ENCODE measurements around the gene PARP12.

DNA sequence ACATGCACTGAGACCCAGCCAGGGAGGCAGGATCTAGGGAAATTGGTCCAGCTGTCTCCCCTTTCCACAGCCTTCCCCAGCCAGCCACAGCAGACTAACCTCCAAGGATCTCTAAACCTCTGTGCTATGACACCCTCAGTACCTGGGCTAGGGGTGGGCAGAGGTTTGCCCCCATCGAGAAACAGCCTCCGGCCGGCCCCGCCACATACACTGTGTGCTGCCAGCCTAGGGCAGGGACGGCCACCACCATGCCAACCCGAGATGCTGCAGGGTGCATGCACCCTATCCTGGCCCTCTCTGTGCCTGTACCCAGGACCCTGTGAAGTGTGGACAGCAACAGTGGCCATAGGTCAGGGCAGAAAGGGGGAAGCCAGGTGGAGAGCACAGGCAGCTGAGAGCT is 58.1 kb downstream of the PARP12 start:
- no peak for TF ChIP-seq EZH2 (IDR thresholded peaks at IDR 0.05; ENCODE audit: insufficient read depth, poor library complexity, severe bottlenecking)
- no peak for TF ChIP-seq EZH2phosphoT487 (IDR thresholded peaks at IDR 0.05; ENCODE audit: insufficient read depth, low read depth)

All from GM23248 (cell line).